Progenitor cell of endocrine pancreas (in vitro differentiated cells): Measurements from ENCODE around the gene CH25H. TPM values are rescaled to one million over a fixed set of nuclear protein-coding genes. Genes with fewer than 3 reads are reported as not detected.
"Not testable (repeated sequence)": the region's sequence is repeated elsewhere in the genome, so short reads cannot be mapped to it uniquely, and the experiment has no call there.

Source experiments
- DNase-seq: peaks from one replicate; pipeline ENCODE4 v3.0.0; 2021; ENCODE audit warnings: low spot score; ENCODE audit not compliant: unreplicated experiment
- H3K27ac Mint-ChIP-seq: 2 replicates; pipeline ENCODE4 v1.8.0; 2021; ENCODE audit warnings: mild to moderate bottlenecking, moderate library complexity, mixed read lengths
- H3K27me3 Mint-ChIP-seq: 2 replicates; pipeline ENCODE4 v1.8.0; 2021; ENCODE audit warnings: mixed read lengths
- H3K36me3 Mint-ChIP-seq: 2 replicates; pipeline ENCODE4 v1.8.0; 2022; ENCODE audit warnings: mixed read lengths; ENCODE audit not compliant: insufficient read depth
- H3K4me1 Mint-ChIP-seq: 2 replicates; pipeline ENCODE4 v1.8.0; 2021; ENCODE audit warnings: low read depth, mixed read lengths
- H3K4me3 Mint-ChIP-seq: 2 replicates; pipeline ENCODE4 v1.8.0; 2021; ENCODE audit warnings: low read depth, mild to moderate bottlenecking, moderate library complexity, mixed read lengths
- H3K9me3 Mint-ChIP-seq: 2 replicates; pipeline ENCODE4 v1.8.0; 2021; ENCODE audit warnings: low read depth, mixed read lengths
- total RNA-seq: library from RNA; stranded (reverse); gene quantifications from 2 replicates; pipeline ENCODE4 v1.2.1, GENCODE V29; 2021
- TF ChIP-seq, protein P1 (sequence below): fragments of 200-600 bp; sonication (generic); IDR thresholded peaks from one replicate; pipeline ENCODE4 v1.5.0; 2021; ENCODE audit warnings: antibody characterized with exemption, mild to moderate bottlenecking; ENCODE audit not compliant: unreplicated experiment

CH25H gene
- total RNA-seq, 1 donor from 2014 or later: not detected

DNA sequence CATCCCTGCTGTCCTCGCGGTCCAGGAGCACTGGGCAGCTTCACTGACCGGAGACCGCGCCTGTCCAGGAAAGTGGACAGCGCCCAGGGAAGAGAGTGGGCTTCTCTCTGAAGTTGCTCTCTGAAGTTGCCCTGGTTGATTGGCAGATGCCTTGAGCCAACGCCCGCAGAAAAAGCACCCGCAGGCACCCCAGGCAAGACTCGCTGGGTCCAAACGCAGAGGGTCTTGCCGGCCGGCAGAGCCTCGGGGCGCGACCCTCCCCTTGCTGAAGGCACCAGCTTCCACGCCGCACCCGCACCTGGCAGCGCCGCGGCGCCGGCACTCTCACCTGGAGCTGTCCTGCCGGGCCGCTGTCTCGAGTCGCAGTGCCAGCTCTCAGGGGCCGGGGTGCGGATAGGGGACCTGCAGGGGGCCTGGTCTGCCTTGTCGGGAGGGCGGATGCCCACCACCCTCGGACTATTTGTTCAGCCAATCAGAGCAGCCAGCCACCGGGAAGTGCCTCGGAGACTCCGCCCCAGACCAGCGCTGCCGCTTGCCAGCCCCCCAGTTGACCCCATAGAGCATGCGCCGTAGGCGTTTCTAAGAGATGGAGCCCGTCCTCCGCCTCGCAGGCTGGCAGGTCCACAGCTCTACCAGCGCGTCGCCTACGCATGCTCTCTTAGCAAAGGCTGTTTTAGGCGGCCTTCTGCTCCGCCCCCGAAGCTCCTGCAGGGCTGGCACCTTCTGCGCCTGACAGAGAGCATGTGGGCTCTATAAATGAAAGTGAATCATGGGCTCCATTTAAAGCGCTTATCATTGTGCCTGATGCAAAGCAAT is 44.5 kb upstream of the CH25H start, which contains the start of gene LIPA:
LIPA (minus strand) TSS at position 367 of the 816 bp plus-strand sequence. CDS start 4,127 bp downstream, outside the sequence.
- H3K27ac Mint-ChIP-seq: no peak within 1 kb of the TSS
- peak; percentile 86 for DNase-seq
- peaks cover 1% of the 10 kb centered on the region for H3K36me3 Mint-ChIP-seq

DNA sequence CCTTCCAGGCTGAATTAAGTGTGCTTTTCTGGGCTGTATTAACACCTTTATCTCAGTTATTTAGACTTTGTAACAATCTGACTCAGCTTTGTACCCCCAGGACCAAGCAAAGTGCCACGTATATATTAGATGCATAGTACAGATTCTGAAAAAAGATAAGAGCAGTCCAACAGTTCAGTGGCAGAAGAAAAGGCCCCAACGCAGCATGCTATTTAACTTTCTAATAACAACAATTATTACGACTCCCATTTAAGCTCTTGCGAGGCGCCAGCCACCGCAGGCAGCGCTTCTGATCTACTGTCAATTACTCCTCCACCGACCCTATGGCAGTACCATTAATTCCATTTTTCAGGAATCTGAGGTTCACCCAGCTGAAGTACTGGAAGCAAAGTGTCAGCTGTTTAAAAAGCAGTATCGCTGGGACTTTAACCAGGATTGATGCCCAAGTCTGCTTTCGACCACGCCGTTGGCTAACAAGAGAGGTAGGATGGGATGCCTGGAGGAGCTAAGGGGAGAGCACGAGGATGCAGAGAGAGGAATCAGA is 43.8 kb upstream of the CH25H start:
- Mint-ChIP-seq H3K4me3 (peak overlapping the region; percentile 79), H3K36me3 (peaks cover 1% of the 10 kb centered on the region), H3K4me1 (no peaks in the 10 kb centered on the region), H3K9me3 (peaks cover 7% of the 10 kb centered on the region), H3K27me3 (peaks cover 4% of the 10 kb centered on the region), H3K27ac (no peak overlapping the region)
- DNase-seq: no peak
- TF ChIP-seq, protein P1, sequence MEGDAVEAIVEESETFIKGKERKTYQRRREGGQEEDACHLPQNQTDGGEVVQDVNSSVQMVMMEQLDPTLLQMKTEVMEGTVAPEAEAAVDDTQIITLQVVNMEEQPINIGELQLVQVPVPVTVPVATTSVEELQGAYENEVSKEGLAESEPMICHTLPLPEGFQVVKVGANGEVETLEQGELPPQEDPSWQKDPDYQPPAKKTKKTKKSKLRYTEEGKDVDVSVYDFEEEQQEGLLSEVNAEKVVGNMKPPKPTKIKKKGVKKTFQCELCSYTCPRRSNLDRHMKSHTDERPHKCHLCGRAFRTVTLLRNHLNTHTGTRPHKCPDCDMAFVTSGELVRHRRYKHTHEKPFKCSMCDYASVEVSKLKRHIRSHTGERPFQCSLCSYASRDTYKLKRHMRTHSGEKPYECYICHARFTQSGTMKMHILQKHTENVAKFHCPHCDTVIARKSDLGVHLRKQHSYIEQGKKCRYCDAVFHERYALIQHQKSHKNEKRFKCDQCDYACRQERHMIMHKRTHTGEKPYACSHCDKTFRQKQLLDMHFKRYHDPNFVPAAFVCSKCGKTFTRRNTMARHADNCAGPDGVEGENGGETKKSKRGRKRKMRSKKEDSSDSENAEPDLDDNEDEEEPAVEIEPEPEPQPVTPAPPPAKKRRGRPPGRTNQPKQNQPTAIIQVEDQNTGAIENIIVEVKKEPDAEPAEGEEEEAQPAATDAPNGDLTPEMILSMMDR: no peak

More for the DNA sequence above, 44.5 kb upstream of the CH25H start, which contains the start of gene LIPA:
- Mint-ChIP-seq H3K9me3 (peaks cover 7% of the 10 kb centered on the region), H3K4me3 (peak within 1 kb of the TSS; percentile 79), H3K4me1 (no peaks in the 10 kb centered on the region), H3K27me3 (peaks cover 4% of the 10 kb centered on the region)
- TF ChIP-seq, protein P1: peak; percentile 13

DNA sequence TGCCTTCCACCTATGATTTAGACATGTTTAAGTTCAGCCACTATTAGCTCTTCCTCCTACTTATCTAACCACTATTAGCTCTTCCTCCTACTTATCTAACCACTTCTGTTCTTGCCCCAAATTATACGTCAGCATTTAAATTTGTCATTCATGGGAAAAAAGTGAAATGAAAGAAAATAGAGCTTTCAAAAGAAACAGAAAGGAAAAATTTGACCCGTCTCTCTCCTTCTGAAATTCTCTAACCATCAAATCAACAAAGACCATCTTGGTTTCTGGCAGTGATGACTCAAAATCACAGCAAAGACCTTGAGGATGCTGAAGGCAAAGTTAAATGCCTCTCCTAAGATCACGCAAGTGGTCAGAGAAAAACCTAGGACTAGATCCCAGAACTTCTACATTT is 41.9 kb upstream of the CH25H start:
- no peaks in the 10 kb centered on the region for H3K4me1 Mint-ChIP-seq
- DNase-seq: no peak
- H3K4me3 Mint-ChIP-seq: no peak overlapping the region
- no peak overlapping the region for H3K27ac Mint-ChIP-seq
- H3K27me3 Mint-ChIP-seq: peaks cover 4% of the 10 kb centered on the region
- no peaks in the 10 kb centered on the region for H3K9me3 Mint-ChIP-seq
- TF ChIP-seq, protein P1: no peak
- no peaks in the 10 kb centered on the region for H3K36me3 Mint-ChIP-seq

DNA sequence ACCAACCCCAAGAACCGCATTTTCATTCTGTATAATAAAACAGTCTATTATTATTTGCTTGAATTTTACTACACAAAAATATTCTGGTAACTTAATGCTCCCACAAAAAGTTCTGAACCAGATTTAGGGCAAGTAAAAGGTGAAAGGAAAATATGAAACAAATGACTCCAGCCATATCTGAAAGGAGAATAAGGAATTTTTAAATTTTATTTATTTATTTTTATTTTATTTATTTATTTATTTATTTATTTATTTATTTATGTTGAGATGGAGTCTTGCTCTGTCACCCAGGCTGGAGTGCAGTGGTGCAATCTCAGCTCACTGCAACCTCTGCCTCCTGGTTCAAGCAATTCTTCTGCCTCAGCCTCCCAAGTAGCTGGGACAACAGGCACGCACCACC is 40.5 kb upstream of the CH25H start:
- not testable (repeated sequence) for H3K9me3 Mint-ChIP-seq, H3K27me3 Mint-ChIP-seq, H3K4me3 Mint-ChIP-seq, H3K27ac Mint-ChIP-seq, DNase-seq, H3K4me1 Mint-ChIP-seq, H3K36me3 Mint-ChIP-seq

- no peaks in the 10 kb centered on the region for H3K4me1 Mint-ChIP-seq
- TF ChIP-seq, protein P1: no peak
- peaks cover 1% of the 10 kb centered on the region for H3K27me3 Mint-ChIP-seq
- H3K4me3 Mint-ChIP-seq: no peak overlapping the region
- no peaks in the 10 kb centered on the region for H3K9me3 Mint-ChIP-seq
- no peak overlapping the region for H3K27ac Mint-ChIP-seq
- H3K36me3 Mint-ChIP-seq: no peaks in the 10 kb centered on the region
- DNase-seq: no peak
These were observed 38.7 kb upstream of the CH25H start for GRCh38 chr10:89245802-89246201.
